IPS-18a (cell line): ENCODE results near the gene FAM171A1.
"Not testable (repeated sequence)": the region's sequence is repeated elsewhere in the genome, so short reads cannot be mapped to it uniquely, and the experiment has no call there.

ENCODE experiments used
- H3K27ac ChIP-seq: one replicate; pipeline ENCODE4 v1.5.1; 2013; ENCODE audit warnings: low read length
- H3K27me3 ChIP-seq: one replicate; pipeline ENCODE4 v1.6.1; 2013; ENCODE audit warnings: mild to moderate bottlenecking, low read length; ENCODE audit not compliant: control insufficient read depth, insufficient read depth
- H3K36me3 ChIP-seq: one replicate; pipeline ENCODE4 v1.6.1; 2013; ENCODE audit warnings: low read depth, low read length; ENCODE audit not compliant: control insufficient read depth
- H3K4me1 ChIP-seq: one replicate; pipeline ENCODE4 v1.6.1; 2013; ENCODE audit warnings: low read depth, low read length; ENCODE audit not compliant: control insufficient read depth
- H3K4me3 ChIP-seq: one replicate; pipeline ENCODE4 v1.5.1; 2013; ENCODE audit warnings: low read length
- H3K9ac ChIP-seq: one replicate; pipeline ENCODE4 v1.6.1; 2013; ENCODE audit warnings: mild to moderate bottlenecking, low read length, moderate library complexity
- H3K9me3 ChIP-seq: one replicate; pipeline ENCODE4 v1.6.1; 2013; ENCODE audit warnings: low read depth, low read length; ENCODE audit not compliant: control insufficient read depth

The FAM171A1 gene

GRCh38 chr10:15341502-15342128, 29.5 kb downstream of the FAM171A1 start:
- Histone ChIP-seq H3K9ac (no peak overlapping the region), H3K4me1 (peaks cover 6% of the 10 kb centered on the region), H3K9me3 (no peaks in the 10 kb centered on the region), H3K4me3 (no peak overlapping the region), H3K27ac (no peak overlapping the region), H3K27me3 (no peaks in the 10 kb centered on the region), H3K36me3 (no peaks in the 10 kb centered on the region)

- no peak overlapping the region for H3K9ac ChIP-seq
- no peaks in the 10 kb centered on the region for H3K9me3 ChIP-seq
- no peak overlapping the region for H3K4me3 ChIP-seq
- H3K4me1 ChIP-seq = peaks cover 4% of the 10 kb centered on the region
- no peaks in the 10 kb centered on the region for H3K36me3 ChIP-seq
- H3K27me3 ChIP-seq = no peaks in the 10 kb centered on the region
- no peak overlapping the region for H3K27ac ChIP-seq
Observed at GRCh38 chr10:15339892-15340291, 31.2 kb downstream of the FAM171A1 start.

DNA sequence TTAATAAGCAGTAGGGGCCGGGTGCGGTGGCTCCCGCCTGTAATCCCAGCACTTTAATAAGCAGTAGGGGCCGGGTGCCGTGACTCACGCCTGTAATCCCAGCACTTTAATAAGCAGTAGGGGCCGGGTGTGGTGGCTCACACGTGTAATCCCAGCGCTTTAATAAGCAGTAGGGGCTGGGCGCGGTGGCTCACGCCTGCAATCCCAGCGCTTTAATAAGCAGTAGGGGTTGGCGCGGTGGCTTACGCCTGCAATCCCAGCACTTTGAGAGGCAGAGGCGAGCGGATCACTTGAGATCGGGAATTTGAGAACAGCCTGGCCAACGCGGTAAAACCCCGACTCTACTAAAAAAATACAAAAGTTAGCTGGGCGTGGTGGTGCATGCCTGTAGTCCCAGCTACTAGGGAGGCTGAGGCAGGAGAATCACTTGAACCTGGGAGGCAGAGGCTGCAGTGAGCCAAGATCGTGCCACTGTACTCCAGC, 33.6 kb downstream of the FAM171A1 start:
- not testable (repeated sequence) for H3K27me3 ChIP-seq

DNA sequence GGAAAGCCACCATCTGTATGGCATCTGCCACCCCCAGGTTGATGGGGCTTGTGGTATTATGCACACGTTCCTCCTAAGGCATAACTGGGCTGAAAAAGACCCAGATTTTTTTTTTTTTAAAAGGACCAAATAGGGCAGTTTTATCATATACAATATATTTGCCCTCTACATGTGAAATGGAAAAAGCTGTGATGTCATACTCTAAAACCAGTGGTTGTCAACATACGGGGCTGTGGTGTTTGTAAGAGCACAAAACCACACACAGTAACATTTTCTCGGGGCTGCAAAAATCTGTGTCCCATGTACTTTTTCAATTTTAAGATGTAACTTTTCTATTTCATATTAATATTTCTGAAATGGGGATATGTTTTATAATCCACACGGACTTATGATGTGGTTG, 34.9 kb downstream of the FAM171A1 start:
- Histone ChIP-seq H3K27ac (no peak overlapping the region), H3K9ac (no peak overlapping the region), H3K9me3 (no peaks in the 10 kb centered on the region), H3K4me3 (no peak overlapping the region), H3K4me1 (no peaks in the 10 kb centered on the region), H3K27me3 (no peaks in the 10 kb centered on the region), H3K36me3 (no peaks in the 10 kb centered on the region)

More for the DNA sequence above, 33.6 kb downstream of the FAM171A1 start:
- H3K4me3 ChIP-seq, H3K9me3 ChIP-seq, H3K9ac ChIP-seq, H3K36me3 ChIP-seq, H3K27ac ChIP-seq, H3K4me1 ChIP-seq: not testable (repeated sequence)

- H3K27ac ChIP-seq = no peak overlapping the region
- no peaks in the 10 kb centered on the region for H3K9me3 ChIP-seq
- H3K36me3 ChIP-seq = no peaks in the 10 kb centered on the region
- H3K27me3 ChIP-seq = no peaks in the 10 kb centered on the region
- no peak overlapping the region for H3K9ac ChIP-seq
- H3K4me1 ChIP-seq = no peaks in the 10 kb centered on the region
- no peak overlapping the region for H3K4me3 ChIP-seq
Observed at GRCh38 chr10:15335508-15335907, 35.6 kb downstream of the FAM171A1 start.

DNA sequence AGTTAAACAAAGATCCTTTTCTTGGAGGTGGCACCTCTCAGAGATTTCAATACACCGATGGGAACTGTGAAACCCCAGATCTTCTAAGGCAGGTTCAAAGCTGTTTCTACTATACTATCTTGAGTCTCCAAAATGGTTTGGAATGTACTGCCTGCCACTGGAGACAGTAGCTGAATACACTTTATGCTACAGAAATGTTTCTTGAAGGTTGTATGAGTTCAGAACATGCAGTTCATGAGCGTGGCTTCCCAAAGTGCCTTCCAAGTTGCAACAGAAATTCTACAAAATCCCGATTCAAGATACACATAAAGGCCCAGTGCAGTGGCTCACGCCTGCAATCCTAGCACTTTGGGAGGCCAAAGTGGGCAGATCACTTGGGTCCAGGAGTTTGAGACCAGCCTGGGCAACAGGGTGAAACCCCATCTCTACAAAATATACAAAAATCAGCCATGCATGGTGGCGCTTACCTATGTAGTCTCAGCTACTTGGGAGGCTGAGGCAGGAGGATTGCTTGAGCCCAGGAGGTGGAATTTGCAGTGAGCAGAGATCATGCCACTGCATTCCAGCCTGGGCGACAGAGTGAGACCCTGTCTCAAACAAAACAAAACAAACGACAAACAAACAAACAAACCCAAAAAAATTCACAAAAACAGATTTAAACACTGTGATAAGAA, 36.3 kb downstream of the FAM171A1 start:
- no peak overlapping the region for H3K9ac ChIP-seq
- no peaks in the 10 kb centered on the region for H3K4me1 ChIP-seq
- no peak overlapping the region for H3K27ac ChIP-seq
- no peaks in the 10 kb centered on the region for H3K9me3 ChIP-seq
- no peaks in the 10 kb centered on the region for H3K27me3 ChIP-seq
- no peak overlapping the region for H3K4me3 ChIP-seq
- no peaks in the 10 kb centered on the region for H3K36me3 ChIP-seq

GRCh38 chr10:15333909-15334649, 37.0 kb downstream of the FAM171A1 start:
- Histone ChIP-seq H3K9me3 (no peaks in the 10 kb centered on the region), H3K9ac (no peak overlapping the region), H3K36me3 (no peaks in the 10 kb centered on the region), H3K27me3 (no peaks in the 10 kb centered on the region), H3K27ac (no peak overlapping the region), H3K4me3 (no peak overlapping the region), H3K4me1 (no peaks in the 10 kb centered on the region)

DNA sequence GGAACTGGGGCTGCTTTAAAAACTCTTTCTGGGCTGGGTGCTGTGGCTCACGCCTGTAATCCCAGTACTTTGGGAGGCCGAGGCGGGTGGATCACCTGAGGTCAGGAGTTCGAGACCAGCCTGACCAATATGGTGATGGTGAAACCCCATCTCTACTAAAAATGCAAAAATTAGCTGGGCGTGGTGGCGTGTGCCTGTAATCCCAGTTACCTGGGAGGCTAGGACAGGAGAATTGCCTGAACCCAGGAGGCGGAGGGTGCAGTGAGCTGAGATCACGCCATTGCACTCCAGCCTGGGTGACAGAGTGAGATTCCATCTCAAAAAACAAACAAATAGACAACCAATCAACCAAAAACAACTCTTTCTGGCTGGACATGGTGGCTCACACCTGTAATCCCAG, 37.9 kb downstream of the FAM171A1 start:
- H3K4me1 ChIP-seq, H3K27ac ChIP-seq, H3K27me3 ChIP-seq, H3K36me3 ChIP-seq, H3K4me3 ChIP-seq, H3K9me3 ChIP-seq, H3K9ac ChIP-seq: not testable (repeated sequence)

- no peak overlapping the region for H3K9ac ChIP-seq
- no peaks in the 10 kb centered on the region for H3K9me3 ChIP-seq
- no peaks in the 10 kb centered on the region for H3K27me3 ChIP-seq
- no peak overlapping the region for H3K27ac ChIP-seq
- no peaks in the 10 kb centered on the region for H3K36me3 ChIP-seq
- H3K4me3 ChIP-seq = no peak overlapping the region
- no peaks in the 10 kb centered on the region for H3K4me1 ChIP-seq
Observed at GRCh38 chr10:15331461-15331860, 39.6 kb downstream of the FAM171A1 start.

DNA sequence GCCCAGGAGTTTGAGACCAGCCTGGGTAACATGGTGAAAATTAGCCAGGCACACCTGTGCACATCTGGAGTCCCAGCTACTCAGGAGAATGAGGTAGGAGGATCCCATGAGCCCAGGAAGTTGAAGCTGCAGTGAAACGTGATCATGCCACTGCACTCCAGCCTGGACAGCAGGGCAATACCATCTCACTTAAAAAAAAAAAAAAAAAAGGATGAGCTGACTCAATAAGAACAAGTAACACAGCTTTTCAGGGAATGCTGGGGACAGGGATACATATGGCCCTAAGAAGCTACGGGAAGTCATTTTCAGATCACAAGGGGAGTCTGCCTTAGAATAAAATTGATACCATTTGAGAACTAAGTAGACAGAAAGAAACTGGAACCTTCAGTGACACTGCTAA, 41.7 kb downstream of the FAM171A1 start:
- H3K9me3 ChIP-seq = no peaks in the 10 kb centered on the region
- no peak overlapping the region for H3K4me3 ChIP-seq
- no peak overlapping the region for H3K9ac ChIP-seq
- H3K4me1 ChIP-seq = peaks cover 1% of the 10 kb centered on the region
- no peaks in the 10 kb centered on the region for H3K36me3 ChIP-seq
- no peak overlapping the region for H3K27ac ChIP-seq
- H3K27me3 ChIP-seq = no peaks in the 10 kb centered on the region

DNA sequence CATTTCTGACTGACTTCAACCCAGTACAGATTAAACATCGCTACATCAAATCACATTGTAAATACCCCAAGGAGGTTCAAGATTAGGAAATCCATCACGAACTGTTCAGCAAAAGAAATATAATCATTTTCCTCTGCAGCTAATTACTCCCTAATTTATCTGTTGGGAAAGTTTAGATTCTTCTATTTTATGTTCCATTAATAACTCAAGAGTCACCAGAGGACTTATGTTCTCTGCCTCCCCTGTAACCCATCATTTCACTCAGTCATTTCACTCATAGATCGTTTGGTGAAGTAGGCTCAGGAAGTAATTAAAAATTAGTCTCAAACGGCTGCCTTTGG, 45.2 kb downstream of the FAM171A1 start:
- Histone ChIP-seq H3K4me3 (no peak overlapping the region), H3K4me1 (peaks cover 6% of the 10 kb centered on the region), H3K27me3 (no peaks in the 10 kb centered on the region), H3K36me3 (no peaks in the 10 kb centered on the region), H3K27ac (no peak overlapping the region), H3K9ac (no peak overlapping the region), H3K9me3 (no peaks in the 10 kb centered on the region)
